Activated CD4-positive, CD25-positive, alpha-beta regulatory T cell treated with anti-CD3 and anti-CD28 coated beads, Interleukin-2, amount 50 U/mL, for 24 hours (primary cell): ENCODE data around the gene POU2F1.
"Not testable (repeated sequence)": the region's sequence is repeated elsewhere in the genome, so short reads cannot be mapped to it uniquely, and the experiment has no call there.

Source experiments
- ATAC-seq, 2 donors: fragments of 150-1000 bp; cut with Tn5 transposase; one replicate each; pipeline ENCODE4 v1.10.0; 2021; ENCODE audit warnings: mild to moderate bottlenecking in 1 of 2, moderate library complexity in 1 of 2

The POU2F1 gene

DNA sequence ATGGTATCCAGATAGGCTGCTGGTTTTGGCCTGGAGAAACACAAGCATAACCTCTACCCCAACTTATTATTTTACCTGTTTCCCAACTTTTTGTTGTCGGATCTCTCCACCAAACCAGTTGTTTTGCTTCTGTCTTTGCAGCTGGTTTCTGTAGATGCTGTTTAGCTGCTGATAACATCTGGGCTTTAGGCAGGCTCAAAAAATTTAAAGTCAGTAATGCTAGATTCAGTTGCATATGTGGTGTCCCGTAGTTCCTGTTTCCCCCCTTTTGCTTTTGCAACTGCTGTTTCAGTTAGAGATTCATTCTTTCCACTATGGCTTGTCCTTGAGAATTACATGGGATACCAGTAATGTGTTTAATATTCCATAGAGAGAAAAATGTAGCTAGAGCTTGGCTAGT is 98.5 kb downstream of the POU2F1 start:
- not testable (repeated sequence) for ATAC-seq

DNA sequence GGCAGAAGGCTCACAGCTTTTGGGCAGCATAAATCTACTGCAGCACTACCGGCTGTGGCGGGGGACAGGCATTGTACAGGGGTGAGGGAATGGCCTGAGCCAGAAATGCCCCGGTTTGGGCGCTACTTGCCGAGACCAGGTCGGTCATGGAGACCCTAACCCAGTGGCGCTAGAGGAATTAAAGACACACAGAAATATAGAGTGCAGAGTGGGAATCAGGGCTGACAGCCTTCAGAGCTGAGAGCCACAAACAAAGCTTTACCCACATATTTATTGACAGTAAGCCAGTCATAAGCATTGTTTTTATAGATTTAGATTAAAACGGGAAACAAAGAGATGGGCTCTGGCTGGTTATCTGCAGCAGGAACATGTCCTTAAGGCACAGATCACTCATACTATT is 101.8 kb downstream of the POU2F1 start:
- ATAC-seq = no peak

DNA sequence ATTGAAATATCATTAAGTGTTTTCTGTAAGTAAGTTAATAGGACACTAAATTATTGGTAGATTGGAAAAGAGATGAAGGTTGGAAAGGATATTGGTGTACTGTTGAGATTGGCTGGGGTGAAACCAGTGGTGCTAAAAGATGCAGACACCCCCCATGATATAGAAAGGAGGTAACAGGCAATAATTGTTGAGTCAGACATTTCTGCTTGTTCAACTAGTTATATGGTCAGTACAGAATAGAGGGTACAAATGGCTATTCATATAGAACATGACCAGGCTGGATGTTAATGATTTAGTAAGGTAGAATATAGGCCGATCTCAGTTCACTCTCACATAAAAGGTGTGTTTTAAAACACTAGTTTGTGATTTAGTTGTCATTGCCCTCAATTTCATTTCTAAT is 104.5 kb downstream of the POU2F1 start:
- ATAC-seq = no peak

DNA sequence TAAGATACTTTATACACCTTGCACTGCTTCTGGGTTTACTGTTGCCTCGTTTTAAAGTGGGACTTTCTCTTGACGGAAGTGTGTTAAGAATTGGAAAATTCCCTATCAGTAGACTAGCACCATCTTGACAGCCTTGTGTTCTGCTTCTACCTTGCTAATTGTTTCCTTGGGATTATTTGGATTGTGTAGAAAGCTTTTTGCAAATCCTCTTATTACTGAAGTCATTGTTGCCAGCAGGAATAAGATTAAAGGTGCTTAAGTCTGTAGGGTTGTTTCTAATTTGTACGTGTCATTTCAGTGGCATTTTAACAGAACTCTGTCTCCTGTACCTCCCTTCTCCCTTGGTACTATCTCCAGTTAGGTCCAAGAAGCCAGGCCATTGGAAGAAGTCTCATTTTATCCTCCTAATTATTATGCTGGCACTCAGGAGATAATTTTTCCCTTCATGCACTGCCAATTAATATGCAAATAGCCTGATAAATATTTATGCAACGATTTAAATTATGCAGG is 107.7 kb downstream of the POU2F1 start:
- ATAC-seq = no peak

DNA sequence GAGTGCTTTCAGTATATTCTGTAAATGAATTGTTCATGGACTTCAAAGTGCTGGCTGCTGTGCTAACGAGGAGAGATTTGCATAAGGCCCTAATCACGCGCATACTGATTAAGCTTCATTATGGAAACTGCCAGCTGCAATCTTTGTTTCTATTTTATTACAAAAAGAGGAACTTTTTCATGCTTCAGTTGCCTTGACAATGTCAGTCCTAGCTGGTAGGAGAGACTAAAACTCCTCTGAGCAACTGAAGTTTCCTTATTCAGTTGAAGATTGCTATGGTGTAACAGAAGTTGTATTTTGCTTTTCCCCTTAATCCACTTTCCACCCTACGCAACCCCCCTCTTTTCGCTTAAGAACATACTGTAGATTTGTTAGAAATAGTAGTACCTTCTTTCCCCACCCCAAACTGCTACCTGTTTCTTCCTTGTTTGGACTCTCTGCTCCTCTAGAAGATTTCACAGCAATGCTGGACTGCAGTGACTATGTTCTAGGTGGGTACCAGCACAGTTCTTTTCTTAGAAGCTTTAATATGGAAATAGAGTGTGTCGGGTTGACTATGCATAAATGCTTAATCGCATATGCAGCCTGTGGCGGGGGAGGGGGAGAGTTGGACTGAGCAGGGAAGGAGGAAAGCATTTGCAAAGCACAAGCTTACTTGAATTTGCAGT is 108.3 kb downstream of the POU2F1 start:
- no peak for ATAC-seq

DNA sequence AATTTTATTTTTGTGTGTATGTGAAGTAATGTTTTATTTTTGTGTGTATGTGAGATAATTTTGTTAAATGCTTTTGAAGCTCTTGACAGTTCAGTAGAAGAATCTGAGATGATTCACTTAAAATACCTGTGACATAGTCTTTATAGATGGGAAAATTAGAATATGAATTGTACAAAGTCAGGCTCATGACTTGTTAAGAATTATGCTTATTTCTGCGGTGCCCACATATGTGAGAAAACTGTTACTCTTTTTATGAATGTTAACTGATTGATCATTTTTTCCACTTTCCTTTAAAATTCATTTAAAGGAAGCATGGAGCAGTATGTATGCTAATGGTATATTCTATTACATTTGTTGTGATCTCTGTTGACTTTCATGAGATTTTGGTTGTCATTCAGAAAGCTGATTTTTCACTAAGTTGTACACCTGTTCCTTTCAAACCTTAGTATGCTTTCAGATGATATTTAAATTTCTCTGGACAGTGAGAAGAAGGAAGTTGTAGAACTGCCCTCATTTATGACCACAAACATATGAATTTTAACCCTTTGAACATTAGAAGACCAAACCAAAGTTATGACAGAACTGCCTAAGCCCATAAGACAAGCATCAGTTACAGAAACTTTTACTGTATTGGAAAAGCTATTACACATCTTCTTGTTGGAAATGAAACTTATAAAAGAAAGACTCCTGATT is 110.1 kb downstream of the POU2F1 start:
- ATAC-seq = peak in 1 of 2 donors; percentile 57

DNA sequence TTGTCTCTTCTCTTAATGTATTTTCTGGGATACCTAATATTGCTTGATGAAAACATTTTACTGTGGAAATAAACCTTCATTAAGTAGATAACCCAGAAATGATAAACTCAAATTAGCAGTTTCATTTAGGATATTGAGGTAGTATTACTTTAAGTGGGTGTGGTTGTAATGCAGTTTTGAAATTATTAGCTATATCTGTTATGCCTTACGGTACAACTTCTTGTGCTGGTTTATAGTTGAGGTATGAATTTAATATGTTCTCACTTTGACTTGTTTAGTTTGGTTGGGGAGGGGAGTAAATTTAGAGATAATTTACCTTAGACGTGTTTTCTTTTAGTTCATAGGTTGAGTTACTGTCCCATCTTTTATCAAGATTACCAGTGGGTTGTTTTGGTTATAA is 111.0 kb downstream of the POU2F1 start:
- ATAC-seq = peak; percentile 46 to 69

DNA sequence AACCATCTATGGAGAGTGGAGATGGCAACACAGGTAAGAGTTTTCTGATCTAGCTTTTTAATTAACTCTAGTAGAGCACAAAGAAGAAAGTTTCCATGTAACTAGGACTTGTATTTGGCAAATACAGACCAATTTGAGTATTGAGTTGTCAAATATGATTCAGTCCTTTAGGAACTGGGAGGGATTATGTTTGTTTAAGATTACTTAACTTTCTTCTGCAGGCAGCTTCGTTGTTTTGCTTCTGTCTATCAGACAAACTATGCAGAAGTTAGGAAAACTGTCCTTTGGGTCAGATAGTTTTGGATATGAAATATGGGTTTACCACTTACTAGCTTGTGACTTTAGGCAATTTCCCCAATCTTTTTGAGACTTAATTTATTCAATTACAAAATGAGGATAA is 111.8 kb downstream of the POU2F1 start:
- no peak for ATAC-seq

DNA sequence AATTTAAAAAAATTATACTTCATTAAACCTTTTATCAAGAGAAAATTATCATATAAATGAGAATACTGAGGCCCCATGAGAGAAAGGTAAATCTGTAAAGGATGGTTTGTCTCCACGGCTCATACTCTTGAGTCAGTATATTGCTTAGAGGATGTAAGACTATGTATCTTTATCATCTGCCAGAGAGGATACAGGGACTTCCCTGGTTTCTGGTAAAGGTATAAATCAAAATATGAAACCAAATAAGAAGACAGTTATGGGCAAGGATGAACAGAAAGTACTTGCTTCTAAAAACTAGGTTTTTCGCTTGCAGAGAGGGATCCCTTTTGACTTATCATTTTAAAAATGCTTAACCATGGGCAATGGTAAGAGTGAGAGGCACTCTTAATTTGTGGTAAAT is 112.4 kb downstream of the POU2F1 start:
- no peak for ATAC-seq

DNA sequence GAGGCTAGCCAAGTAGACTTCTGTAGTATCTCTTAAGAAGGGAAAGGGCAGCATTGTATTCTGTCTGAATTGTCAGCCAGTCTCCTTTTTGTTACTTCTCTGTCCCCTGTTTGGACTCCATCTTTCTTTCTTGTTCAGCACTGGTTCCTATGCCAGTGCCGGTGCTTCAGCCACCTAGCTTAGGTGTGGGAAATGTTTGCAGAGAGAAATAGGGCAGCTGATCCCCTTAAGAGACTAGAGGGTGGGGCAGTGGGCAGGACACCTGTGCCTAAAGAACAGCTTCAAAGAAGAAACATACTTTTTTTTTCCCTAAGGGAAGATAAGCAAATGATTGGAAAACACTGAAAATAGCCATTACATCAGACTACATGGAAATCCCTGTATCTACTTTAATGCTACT is 113.0 kb downstream of the POU2F1 start:
- no peak for ATAC-seq

DNA sequence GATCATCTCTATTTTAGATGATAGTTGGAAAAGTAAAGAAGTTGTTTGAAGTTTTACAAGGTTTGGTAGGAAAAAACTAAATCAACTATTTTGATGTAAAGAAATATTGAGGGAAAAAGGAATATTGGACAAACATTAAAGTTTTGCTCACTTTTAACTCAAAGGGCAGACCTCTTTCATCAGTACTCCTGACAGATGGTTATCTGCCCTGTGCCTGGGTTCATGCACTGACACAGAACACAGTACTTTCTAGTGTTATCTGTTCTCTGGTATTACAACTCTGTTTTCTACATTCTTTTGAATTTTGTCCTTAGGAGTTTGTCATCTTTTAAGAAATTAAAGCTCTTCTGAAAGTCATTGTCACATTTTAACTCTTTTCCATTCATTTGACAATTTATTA is 118.7 kb downstream of the POU2F1 start:
- ATAC-seq = no peak

DNA sequence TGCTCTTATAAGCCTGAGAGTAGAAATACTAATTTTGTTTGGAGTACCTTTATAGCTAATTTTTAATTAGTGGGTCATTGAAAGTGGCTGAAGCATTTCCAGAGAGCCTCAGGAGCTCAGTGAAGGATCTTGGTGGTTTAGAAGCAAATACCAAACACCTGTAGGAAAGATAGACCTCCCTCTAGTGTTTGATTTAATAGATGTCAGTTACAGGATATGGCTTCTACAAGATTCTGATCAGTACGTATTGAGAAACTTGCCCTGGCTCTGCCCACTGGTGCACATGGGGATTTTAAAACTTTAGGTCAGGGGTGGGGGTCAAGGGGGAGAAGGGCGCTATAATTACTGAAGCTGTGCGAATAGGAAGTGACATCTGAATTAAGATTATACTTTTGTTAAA is 122.2 kb downstream of the POU2F1 start:
- ATAC-seq = peak in 1 of 2 donors; percentile 13

DNA sequence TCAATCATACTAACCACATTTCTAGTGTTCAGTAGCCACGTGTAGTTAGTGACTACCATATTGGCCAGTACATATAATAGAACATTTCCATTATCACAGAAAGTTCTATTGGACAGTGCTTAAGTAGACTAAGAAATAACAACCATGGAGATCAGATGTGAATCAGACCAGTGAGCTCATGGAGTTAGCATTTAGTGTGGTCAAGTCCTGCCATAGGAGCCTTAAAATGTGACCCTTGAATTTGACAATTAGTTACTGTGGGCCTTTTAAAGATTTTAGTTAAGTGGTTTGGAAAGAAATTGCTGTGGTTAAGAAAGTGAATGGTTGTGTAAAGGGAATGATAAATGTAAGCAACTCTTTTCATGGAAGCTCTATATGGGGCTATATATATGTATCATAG is 123.4 kb downstream of the POU2F1 start:
- ATAC-seq = no peak

DNA sequence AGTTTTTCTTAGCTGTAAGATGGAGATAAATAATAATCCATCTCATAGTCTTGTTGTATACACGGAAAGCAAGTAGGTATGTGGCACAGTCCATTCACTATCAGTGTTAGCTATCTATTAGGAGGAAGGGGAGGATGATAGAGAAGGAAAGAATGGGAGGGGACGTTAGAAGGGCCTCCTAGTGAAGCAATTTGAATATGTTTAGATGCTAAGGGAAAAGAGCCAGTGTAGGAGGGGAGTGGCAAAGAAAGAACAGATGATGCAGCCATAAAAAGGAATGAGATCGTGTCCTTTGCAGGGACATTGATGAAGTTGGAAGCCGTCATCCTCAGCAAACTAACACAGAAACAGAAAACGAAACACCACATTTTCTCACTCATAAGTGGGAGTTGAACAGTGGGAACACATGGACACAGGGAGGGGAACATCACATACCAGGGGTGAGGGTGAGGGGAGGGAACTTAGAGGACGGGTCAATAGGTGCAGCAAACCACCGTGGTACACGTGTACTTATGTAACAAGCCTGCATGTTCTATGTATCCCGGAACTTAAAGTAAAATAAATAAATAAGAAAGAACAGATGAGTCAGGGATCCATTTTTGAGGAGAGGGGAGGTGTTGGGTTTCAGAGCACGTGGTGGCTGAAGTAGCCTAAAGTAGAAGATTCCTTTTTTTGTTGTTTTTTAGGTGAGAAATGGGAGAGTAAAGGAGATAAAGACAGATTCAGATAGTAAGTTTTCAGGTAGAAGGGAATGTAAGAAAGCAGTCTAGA is 124.1 kb downstream of the POU2F1 start:
- no peak for ATAC-seq

DNA sequence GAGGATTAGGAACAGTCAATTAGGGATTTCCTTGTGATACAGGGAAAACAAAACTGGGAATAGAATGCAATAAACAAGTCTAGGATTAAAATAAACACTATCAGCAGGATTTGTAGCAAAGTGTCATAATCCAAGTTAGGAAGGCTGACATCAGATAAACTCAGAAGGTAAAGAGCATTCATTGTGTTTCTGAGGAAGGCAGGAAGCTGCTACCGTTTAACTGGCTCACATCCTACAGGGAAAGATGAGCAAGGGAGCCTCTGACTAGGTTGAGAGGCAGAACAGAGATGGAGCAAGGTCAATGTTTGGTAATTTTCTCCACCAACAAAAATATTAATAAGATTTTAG is 124.7 kb downstream of the POU2F1 start:
- no peak for ATAC-seq

DNA sequence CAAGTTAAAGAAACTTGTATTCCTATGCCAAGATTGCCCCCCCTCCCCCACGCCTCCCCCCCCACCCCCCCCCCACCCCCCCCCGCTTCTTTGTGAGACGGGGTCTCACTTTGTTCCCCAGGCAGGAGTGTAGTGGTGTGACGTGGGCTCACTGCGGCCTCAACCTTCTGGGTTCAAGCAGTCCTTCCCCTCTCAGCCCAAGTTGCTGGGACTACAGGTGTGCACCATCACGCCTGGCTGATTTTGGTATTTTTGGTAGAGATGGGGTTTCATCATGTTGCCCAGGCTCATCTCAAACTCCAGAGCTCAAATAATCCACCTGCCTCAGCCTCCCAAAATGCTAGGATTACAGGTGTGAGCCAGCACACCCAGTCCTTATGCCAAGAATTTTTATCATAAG is 136.6 kb downstream of the POU2F1 start:
- no peak for ATAC-seq

DNA sequence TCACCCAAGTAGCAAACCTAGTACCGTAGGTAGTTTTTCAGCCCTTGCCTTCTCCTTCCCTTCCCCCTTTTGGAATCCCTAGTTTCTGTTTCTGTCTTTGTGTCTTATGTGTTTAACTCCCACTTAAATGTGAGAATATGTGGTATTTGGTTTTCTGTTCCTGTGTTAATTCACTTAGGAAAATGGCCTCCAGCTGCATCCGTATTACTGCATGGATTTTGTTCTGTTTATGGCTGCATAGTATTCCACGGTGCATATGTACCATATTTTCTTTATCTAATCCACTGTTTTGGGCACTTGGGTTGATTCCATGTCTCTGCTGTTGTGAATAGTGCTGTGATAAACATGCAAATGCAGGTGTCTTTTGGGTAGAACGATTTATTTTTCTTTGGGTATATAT is 138.6 kb downstream of the POU2F1 start:
- no peak for ATAC-seq

DNA sequence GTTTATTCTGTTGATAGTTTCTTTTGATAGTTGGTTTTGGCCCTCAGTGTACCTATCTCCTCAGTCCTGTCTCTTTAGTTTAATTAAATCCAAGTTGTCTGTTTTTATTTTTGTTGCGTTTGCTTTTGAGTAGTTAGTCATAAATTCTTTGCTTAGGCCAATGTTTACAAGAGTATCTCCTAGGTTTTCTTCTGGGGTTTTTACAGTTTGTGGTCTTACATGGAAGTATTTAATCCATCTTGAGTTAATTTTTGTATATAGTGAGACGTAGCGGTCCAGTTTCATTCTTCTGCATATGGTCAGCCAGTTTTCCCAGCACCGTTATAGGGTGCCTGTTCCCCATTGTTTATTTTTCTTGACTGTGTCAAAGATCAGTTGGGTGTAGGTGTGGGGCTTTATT is 139.4 kb downstream of the POU2F1 start:
- no peak for ATAC-seq

DNA sequence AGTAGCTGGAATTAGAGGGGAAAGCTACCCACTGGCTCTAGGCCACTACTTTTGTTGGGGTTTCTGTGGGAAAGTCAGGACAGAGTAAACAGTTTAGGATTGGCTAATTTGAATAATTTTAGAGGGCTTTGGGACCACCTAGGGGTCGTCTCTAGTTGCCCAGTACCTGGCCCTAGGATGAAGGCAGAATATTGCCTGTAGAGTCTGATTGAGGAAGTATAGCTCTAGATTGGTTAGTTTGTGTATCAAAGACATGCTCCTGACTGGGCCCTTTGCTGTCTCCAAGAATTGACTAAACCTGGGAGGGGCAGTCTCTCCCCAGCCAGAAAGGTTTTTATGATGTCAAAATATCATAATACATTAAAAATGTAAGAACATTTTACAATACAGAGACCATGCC is 142.0 kb downstream of the POU2F1 start:
- no peak for ATAC-seq

DNA sequence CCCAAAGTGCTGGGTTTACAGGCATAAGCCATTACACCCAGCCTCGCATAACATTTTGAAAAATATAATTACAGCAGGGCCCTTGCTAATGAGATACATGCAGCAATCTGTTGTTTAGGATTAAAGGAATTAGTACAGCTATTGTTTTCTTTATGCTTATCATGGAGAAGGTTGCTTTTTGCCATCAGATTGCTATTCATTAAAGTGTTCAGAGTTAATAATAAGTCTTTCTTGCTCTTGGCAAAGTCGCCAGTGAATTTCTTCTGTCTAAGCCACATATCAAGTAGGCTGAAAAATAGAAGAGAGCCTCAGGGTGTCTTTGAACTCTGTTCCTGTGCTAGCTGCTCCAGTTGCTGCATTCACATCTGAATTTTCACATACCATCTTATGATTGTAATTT is 144.1 kb downstream of the POU2F1 start:
- ATAC-seq = no peak

DNA sequence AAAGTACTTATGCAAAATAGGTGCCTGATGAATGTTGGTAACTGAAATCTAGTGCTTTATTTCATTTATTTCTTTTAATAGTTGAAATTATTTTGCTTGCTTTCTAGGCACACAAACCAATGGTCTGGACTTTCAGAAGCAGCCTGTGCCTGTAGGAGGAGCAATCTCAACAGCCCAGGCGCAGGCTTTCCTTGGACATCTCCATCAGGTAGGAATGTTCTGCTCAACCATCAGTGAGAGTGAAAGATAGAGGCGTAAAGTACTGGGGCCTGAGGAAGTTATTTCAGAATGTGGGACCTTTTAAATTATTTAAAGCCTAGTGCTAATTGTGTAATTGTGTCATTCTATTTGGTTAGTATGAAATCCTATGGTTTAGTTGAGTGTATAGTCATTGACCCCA is 144.7 kb downstream of the POU2F1 start:
- ATAC-seq = no peak

DNA sequence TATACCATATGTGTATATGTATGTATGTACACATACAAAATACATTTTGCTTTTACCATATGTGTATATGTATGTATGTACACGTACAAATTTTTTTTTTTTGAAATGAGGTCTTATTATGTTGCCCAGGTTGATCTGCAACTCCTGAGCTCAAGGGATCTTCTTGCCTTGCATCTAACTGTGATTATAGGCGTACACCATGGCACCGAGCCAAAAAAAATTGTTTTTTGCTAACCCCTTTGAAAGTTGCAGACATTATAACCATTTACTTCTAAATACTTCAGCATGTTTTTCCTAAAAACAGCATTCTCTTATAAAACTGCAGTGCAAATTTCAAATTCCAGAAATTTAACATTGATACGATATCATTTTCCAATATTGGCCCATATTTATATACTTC is 147.0 kb downstream of the POU2F1 start:
- no peak for ATAC-seq

DNA sequence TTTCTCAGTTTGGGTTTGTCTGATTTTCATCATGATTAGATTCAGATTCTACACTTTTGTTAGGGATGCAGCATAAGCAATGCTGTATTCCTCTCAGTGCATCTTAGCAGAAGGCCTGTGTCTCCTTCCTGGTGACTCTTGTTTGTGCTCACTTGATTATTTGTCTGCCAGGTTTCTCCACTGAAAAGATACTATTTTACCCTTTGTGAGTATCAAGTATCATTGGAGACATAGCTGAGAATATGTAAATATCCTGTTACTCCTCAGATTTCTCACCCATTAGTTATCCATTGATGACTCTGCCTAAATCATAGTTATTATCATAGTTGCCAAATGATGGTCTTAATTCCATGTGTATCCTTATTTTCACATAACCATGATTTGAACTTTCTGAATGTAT is 148.5 kb downstream of the POU2F1 start:
- no peak for ATAC-seq

DNA sequence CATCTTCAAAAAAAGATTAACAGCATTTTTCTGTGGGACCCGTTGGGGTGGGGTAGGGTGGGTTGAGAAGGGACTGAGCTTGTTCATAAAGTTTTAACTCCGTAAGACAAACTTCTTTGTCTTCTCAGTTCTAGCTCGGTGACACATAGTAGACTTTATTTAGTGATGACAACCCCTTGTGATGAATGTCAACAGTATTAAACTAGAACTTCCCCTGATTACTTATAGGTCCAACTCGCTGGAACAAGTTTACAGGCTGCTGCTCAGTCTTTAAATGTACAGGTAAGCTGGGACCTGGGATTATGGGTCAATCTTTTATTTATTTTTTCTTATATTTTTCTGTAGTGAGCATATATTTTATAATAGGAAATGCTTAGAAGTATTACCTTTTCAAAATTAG is 149.2 kb downstream of the POU2F1 start:
- ATAC-seq = no peak
